IgD-negative memory B cell (primary cell): ENCODE results near the gene STK16. TPM values are rescaled to one million over a fixed set of nuclear protein-coding genes. Genes with fewer than 3 reads are reported as not detected.
"Not testable (repeated sequence)": the region's sequence is repeated elsewhere in the genome, so short reads cannot be mapped to it uniquely, and the experiment has no call there.

ENCODE experiments used
- H3K27ac Mint-ChIP-seq, 3 donors: one replicate each; pipeline ENCODE4 v1.8.0; 2020 to 2022; ENCODE audit warnings: mild to moderate bottlenecking in 3 of 3, mixed read lengths in 3 of 3, moderate library complexity in 1 of 3
- H3K27me3 Mint-ChIP-seq: one replicate; pipeline ENCODE4 v1.8.0; 2021; ENCODE audit warnings: mixed read lengths
- H3K36me3 Mint-ChIP-seq: one replicate; pipeline ENCODE4 v1.8.0; 2020; ENCODE audit warnings: mild to moderate bottlenecking, mixed read lengths
- H3K4me1 Mint-ChIP-seq, 3 donors: one replicate each; pipeline ENCODE4 v1.8.0; 2020 to 2022; ENCODE audit warnings: mixed read lengths in 3 of 3, mild to moderate bottlenecking in 1 of 3
- H3K4me3 Mint-ChIP-seq, 4 donors: one replicate each; pipeline ENCODE4 v1.8.0; 2020 to 2022; ENCODE audit warnings: mild to moderate bottlenecking in 4 of 4, mixed read lengths in 4 of 4, moderate library complexity in 3 of 4
- H3K9me3 Mint-ChIP-seq, 3 donors: one replicate each; pipeline ENCODE4 v1.8.0; 2020 to 2021; ENCODE audit warnings: mixed read lengths in 3 of 3, mild to moderate bottlenecking in 1 of 3
- polyA plus RNA-seq: library from polyadenylated mRNA; unstranded; fragments of 300-500 nt; fragmentation: Illumina TruSeq; gene quantifications from one replicate; pipeline ENCODE4 v1.2.3, GENCODE V29; 2021

Gene STK16, protein sequence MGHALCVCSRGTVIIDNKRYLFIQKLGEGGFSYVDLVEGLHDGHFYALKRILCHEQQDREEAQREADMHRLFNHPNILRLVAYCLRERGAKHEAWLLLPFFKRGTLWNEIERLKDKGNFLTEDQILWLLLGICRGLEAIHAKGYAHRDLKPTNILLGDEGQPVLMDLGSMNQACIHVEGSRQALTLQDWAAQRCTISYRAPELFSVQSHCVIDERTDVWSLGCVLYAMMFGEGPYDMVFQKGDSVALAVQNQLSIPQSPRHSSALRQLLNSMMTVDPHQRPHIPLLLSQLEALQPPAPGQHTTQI
- 17.9 TPM for polyA plus RNA-seq

DNA sequence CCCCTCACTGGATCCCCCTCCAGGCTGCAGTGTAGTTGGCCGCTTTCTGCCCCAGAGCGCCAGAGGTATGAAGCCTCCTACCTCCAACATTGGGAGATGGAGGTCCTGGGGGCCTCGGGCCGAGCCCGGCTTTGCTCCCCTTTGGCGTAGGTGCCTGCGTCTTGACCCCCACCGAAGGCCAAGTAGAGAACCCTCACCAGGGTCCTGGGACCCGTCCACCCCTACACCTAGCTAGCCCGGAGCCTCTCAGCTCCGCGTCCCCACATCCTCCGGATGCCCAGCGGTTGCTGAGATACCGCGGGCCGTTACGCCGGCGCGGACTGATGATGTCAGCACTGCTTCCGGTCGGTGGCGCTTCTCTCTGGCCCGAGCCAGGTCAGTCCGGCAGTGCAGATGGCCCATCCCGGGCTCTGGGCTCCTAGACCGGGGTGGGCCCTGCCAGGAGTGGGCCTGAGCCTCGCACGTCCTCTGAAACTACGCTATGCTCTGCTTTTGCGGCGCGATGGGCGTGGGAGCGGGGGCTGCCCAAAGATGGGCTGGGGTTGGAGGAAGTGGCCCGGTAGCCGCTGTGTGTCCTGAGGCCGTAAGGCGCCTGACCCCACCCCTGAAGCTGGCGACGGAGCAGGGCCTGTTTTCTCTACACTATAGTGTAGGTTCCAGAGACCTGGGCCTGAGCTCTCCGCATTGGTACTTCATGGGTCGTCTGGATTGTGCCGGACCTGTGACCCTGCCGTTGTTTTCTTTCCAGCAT is at the start of gene STK16, which contains the start of gene GLB1L:
STK16 (plus strand) TSS at position 332 of the 751 bp plus-strand sequence. CDS start 521 bp downstream, outside the sequence.
GLB1L (minus strand) TSS at position 297 of the 751 bp plus-strand sequence. CDS start 1,871 bp downstream, outside the sequence.
- Mint-ChIP-seq H3K27ac (peak within 1 kb of the TSS; percentile 85 to 98 (median 97)), H3K4me1 (peaks cover 33 to 47% (median 43%) of the 10 kb centered on the region in 3 donors), H3K4me3 (peak within 1 kb of the TSS; percentile 84 to 96 (median 92)), H3K36me3 (peaks cover 1% of the 10 kb centered on the region), H3K9me3 (no peaks in the 10 kb centered on the region), H3K27me3 (peaks cover 1% of the 10 kb centered on the region)

DNA sequence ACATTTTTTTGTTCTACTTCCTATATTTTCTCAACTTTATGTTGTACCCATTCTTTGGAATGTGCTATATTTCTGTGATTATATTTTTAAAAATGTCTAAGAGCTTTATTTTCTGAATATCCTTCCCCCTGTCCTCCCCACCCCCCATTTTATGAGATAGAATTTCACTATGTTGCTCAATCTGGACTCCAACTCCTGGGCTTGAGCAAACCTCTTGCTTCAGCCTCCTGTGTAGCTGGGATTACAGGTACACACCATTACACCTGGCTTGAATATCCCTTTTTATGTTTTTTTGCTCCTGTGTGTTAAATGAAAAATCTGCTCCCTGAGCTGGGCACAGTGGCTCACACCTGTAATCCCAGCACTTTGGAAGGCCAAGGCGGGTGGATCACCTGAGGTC is 47.9 kb upstream of the STK16 start:
- Mint-ChIP-seq H3K27me3 (no peaks in the 10 kb centered on the region), H3K4me3 (no peak overlapping the region), H3K36me3 (no peaks in the 10 kb centered on the region), H3K4me1 (no peaks in the 10 kb centered on the region), H3K27ac (no peak overlapping the region), H3K9me3 (no peaks in the 10 kb centered on the region)

GRCh38 chr2:219198974-219199373 is 46.3 kb upstream of the STK16 start:
- no peak overlapping the region for H3K27ac Mint-ChIP-seq

GRCh38 chr2:219199470-219200211 is 45.6 kb upstream of the STK16 start:
- peak overlapping the region in 1 of 3 donors; percentile 27 for H3K27ac Mint-ChIP-seq
- H3K27me3 Mint-ChIP-seq: no peaks in the 10 kb centered on the region
- no peaks in the 10 kb centered on the region for H3K9me3 Mint-ChIP-seq
- H3K36me3 Mint-ChIP-seq: no peaks in the 10 kb centered on the region
- H3K4me1 Mint-ChIP-seq: no peaks in the 10 kb centered on the region
- H3K4me3 Mint-ChIP-seq: no peak overlapping the region

More at GRCh38 chr2:219198974-219199373, 46.3 kb upstream of the STK16 start:
- no peak overlapping the region for H3K4me3 Mint-ChIP-seq
- H3K36me3 Mint-ChIP-seq: no peaks in the 10 kb centered on the region
- no peaks in the 10 kb centered on the region for H3K27me3 Mint-ChIP-seq
- H3K9me3 Mint-ChIP-seq: no peaks in the 10 kb centered on the region
- no peaks in the 10 kb centered on the region for H3K4me1 Mint-ChIP-seq

- Mint-ChIP-seq H3K4me3 (peak overlapping the region in 2 of 4 donors; percentile 5 to 8), H3K27ac (peak overlapping the region in 1 of 3 donors; percentile 36)
- not testable (repeated sequence) for H3K27me3 Mint-ChIP-seq, H3K9me3 Mint-ChIP-seq, H3K4me1 Mint-ChIP-seq, H3K36me3 Mint-ChIP-seq
Measured at GRCh38 chr2:219200502-219201326, 44.6 kb upstream of the STK16 start.

DNA sequence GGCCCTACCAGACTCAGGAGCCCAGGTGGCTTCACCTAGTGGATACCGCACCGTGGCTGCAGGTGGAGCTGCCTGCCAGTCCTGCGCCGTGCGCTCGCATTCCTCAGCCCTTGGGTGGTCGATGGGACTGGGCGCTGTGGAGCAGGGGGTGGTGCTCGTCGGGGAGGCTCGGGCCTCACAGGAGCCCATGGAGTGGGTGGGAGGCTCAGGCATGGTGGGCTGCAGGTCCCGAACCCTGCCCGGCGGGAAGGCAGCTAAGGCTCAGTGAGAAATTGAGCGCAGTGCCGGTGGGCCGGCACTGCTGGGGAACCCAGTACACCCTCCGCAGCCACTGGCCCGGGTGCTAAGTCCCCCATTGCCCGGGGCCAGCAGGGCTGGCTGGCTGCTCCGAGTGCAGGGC is 43.9 kb upstream of the STK16 start:
- H3K27me3 Mint-ChIP-seq, H3K36me3 Mint-ChIP-seq, H3K4me1 Mint-ChIP-seq, H3K4me3 Mint-ChIP-seq, H3K9me3 Mint-ChIP-seq, H3K27ac Mint-ChIP-seq: not testable (repeated sequence)

DNA sequence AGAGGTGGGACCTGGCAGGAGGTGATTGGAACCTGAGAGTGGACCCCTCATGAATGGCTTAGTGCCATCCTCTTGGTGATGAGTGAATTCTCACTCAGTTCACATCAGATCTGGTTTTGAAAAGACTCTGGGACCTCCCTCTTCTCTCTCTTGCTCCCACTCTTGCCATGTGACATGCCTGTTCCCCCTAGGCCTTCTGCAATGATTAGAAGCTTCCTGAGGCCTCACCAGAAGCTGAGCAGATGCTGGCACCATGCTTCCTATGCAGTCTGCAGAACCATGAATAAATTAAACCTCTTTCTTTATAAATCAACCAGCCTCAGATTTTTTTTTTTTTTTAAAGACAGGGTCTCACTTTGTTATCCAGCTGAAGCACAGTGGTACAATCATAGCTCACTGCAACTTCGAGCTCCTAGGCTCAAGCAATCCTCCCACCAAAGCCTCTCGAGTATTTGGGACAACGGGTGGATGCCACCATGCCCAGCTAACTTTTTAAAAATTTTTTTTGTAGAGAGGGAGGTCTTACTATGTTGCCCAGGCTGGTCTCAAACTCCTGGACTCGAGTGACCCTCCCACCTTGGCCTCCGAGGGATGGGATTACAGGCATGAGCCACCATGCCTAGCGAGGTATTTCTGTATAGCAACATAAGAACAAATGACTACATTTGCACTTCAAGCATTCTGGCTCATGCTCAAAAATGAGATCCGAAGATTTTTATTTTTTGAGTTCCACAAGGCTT is 40.7 kb upstream of the STK16 start:
- Mint-ChIP-seq H3K27me3 (no peaks in the 10 kb centered on the region), H3K36me3 (no peaks in the 10 kb centered on the region), H3K27ac (peak overlapping the region in 1 of 3 donors; percentile 27), H3K4me1 (peaks cover 1 to 11% (median 10%) of the 10 kb centered on the region in 3 donors), H3K9me3 (no peaks in the 10 kb centered on the region), H3K4me3 (peak overlapping the region in 2 of 4 donors; percentile 60 to 83)

GRCh38 chr2:219205165-219205538 is 40.1 kb upstream of the STK16 start:
- Mint-ChIP-seq H3K4me1 (peaks cover 1 to 11% (median 10%) of the 10 kb centered on the region in 3 donors), H3K4me3 (peak overlapping the region in 2 of 4 donors; percentile 60 to 83), H3K36me3 (no peaks in the 10 kb centered on the region), H3K27ac (peak overlapping the region in 1 of 3 donors; percentile 27), H3K9me3 (no peaks in the 10 kb centered on the region), H3K27me3 (no peaks in the 10 kb centered on the region)

DNA sequence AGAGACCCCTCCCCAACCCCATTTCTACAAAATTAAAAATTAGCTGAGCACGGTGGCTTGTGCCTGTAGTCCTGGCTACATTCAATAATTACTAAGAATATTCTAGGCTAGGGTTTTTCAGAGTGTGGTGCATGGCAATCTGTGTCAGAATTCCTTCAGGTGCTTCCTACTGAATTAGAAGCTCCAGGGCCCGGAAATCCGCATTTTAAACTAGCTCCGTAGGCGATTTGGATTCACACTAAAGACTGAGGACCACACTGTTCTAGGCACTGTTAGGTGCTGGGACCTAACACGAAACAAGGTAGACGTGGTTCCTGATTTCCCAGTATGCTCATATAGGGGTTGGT is 39.3 kb upstream of the STK16 start:
- H3K27ac Mint-ChIP-seq: peak overlapping the region; percentile 76 to 98 (median 95)
- no peaks in the 10 kb centered on the region for H3K9me3 Mint-ChIP-seq
- peaks cover 1 to 11% (median 11%) of the 10 kb centered on the region in 3 donors for H3K4me1 Mint-ChIP-seq
- H3K36me3 Mint-ChIP-seq: no peaks in the 10 kb centered on the region
- peak overlapping the region; percentile 83 to 96 (median 94) for H3K4me3 Mint-ChIP-seq
- H3K27me3 Mint-ChIP-seq: no peaks in the 10 kb centered on the region

GRCh38 chr2:219206328-219207133 is 38.7 kb upstream of the STK16 start, which contains the start of gene ZFAND2B:
ZFAND2B (plus strand) TSS chr2:219206782; CDS start chr2:219206988, 206 bp downstream.
- Mint-ChIP-seq H3K4me1 (peaks cover 7 to 15% (median 11%) of the 10 kb centered on the region in 3 donors), H3K27ac (peak within 1 kb of the TSS; percentile 76 to 98 (median 95)), H3K9me3 (no peaks in the 10 kb centered on the region), H3K4me3 (peak within 1 kb of the TSS; percentile 83 to 96 (median 94)), H3K27me3 (no peaks in the 10 kb centered on the region), H3K36me3 (no peaks in the 10 kb centered on the region)

DNA sequence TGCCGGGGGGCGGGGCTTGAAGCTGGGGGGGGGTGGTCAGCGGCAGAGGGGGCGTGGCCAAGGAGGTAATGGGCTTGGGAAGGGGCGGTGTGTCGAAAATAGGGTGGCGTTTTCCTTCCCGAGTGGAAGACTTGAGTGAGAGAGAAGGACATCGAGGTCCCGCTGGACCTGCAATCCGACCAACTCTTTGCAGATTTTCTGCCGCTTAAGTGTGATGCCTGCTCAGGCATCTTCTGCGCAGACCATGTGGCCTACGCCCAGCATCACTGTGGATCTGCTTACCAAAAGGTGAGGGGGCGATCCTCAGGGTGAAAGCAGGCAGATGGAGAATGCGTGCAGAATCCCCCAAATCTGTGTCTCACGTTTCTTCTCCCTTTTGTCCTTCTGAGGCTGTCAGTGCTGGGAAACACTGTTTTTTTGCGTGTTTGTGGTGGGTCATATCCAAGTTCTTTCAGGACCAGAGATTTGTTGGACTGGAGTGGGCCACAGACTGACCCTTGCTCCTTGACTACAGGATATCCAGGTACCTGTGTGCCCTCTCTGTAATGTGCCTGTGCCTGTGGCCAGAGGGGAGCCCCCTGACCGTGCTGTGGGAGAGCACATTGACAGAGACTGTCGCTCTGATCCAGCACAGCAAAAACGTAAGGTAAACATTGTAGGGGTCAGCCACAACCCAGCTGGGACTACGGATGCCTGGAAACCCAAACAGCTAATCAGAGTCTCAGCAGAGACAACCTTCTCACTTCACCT is 38.0 kb upstream of the STK16 start:
- Mint-ChIP-seq H3K9me3 (no peaks in the 10 kb centered on the region), H3K27me3 (no peaks in the 10 kb centered on the region), H3K4me3 (peak overlapping the region; percentile 83 to 96 (median 94)), H3K4me1 (peaks cover 11 to 15% (median 11%) of the 10 kb centered on the region in 3 donors), H3K36me3 (no peaks in the 10 kb centered on the region), H3K27ac (peak overlapping the region in 2 of 3 donors; percentile 76 to 89)

DNA sequence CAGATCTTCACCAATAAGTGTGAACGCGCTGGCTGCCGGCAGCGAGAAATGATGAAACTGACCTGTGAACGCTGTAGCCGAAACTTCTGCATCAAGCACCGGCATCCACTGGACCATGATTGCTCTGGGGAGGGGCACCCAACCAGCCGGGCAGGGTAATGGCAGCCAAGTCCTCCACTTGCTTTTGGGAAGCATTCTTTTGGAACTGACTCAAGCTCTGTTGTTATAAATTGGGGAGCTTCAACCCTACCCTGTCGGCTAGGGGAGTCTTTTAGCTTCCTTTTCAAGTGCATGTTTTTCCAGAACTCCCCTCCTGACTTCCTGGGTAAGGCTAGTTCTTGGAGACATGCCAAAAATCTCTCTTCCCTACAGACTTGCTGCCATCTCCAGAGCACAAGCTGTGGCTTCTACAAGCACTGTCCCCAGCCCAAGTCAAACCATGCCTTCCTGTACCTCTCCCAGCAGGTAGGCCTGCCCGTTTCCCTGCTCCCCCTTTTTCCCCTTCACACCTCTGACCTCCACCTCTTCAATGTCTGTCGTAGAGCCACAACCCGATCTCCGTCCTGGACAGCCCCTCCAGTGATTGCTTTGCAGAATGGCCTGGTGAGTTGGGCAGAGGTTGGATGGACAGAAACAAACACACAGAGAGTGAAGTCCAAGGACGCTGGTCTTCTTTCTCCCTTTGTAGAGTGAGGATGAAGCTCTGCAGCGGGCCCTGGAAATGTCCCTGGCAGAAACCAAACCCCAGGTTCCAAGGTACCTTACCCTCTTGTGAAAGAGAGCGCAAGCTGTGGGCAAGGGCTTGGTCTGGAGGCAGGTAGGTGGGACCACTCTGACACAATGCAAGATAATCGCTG is 37.2 kb upstream of the STK16 start:
- H3K4me1 Mint-ChIP-seq: peaks cover 11 to 15% (median 11%) of the 10 kb centered on the region in 3 donors
- H3K27ac Mint-ChIP-seq: peak overlapping the region; percentile 39 to 76 (median 67)

More for the DNA sequence above, 37.2 kb upstream of the STK16 start:
- Mint-ChIP-seq H3K36me3 (no peaks in the 10 kb centered on the region), H3K9me3 (no peaks in the 10 kb centered on the region), H3K27me3 (no peaks in the 10 kb centered on the region), H3K4me3 (peak overlapping the region; percentile 63 to 95 (median 82))
